ENCODE results near the gene TMEM244. TPM values are rescaled to one million over a fixed set of nuclear protein-coding genes. Genes with fewer than 3 reads are reported as not detected.
"Not testable (repeated sequence)": the region's sequence is repeated elsewhere in the genome, so short reads cannot be mapped to it uniquely, and the experiment has no call there.

Gene TMEM244
- total RNA-seq, 4 donors from 2014 or later, result not detected

DNA sequence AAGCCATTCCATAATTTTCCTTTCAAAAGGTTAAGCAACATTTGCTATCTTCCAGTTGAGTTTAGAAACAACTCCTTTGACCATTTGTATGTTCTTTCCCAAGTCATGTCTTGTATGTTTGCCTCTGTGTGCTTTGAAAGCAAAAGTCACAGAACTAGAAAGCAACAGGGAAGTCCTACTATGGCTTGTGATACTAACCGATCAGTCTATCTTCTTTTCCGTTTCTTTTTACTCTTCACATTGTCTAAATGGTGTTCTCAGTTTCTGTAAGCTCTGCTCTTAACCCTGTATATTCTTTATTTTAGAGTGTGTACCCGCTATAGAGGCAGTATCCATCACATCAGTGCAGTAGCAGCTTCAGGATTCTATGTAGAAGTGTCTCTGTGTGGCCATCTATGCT, 32.9 kb downstream of the TMEM244 start:
- H3K4me1 ChIP-seq, result no peaks in the 10 kb centered on the region
- no peaks in the 10 kb centered on the region for H3K27me3 ChIP-seq
- no peak for TF ChIP-seq POLR2A (IDR thresholded peaks at IDR 0.05)
- no peak for TF ChIP-seq EP300 (IDR thresholded peaks at IDR 0.05; ENCODE audit: low read depth)
- TF ChIP-seq, protein P1, sequence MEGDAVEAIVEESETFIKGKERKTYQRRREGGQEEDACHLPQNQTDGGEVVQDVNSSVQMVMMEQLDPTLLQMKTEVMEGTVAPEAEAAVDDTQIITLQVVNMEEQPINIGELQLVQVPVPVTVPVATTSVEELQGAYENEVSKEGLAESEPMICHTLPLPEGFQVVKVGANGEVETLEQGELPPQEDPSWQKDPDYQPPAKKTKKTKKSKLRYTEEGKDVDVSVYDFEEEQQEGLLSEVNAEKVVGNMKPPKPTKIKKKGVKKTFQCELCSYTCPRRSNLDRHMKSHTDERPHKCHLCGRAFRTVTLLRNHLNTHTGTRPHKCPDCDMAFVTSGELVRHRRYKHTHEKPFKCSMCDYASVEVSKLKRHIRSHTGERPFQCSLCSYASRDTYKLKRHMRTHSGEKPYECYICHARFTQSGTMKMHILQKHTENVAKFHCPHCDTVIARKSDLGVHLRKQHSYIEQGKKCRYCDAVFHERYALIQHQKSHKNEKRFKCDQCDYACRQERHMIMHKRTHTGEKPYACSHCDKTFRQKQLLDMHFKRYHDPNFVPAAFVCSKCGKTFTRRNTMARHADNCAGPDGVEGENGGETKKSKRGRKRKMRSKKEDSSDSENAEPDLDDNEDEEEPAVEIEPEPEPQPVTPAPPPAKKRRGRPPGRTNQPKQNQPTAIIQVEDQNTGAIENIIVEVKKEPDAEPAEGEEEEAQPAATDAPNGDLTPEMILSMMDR (IDR thresholded peaks at IDR 0.05), result no peak
- TF ChIP-seq POLR2AphosphoS5 (IDR thresholded peaks at IDR 0.05), result no peak
- H3K27ac ChIP-seq, result no peak overlapping the region
- no peaks in the 10 kb centered on the region for H3K9me3 ChIP-seq
- in situ Hi-C loops (cut with MboI; ENCODE audit: low pct_ligation_motif_present in 1 of 4, low pct_unique_long_range_greater_than_20kb in 1 of 4, low sequenced_read_pairs in 3 of 4) (no loop called here), intact Hi-C loops (cut with DNase I; ENCODE audit: low total_unique reads) (no loop called here)
- 81 to 90% methylated on average over 2 to 3 of the region's 3 CpGs for WGBS, 2 donors (ENCODE audit: low coverage in 1 of 2)
- DNase-seq, result no peak
- no peaks in the 10 kb centered on the region for H3K36me3 ChIP-seq
- H3K4me3 ChIP-seq, result no peak overlapping the region

DNA sequence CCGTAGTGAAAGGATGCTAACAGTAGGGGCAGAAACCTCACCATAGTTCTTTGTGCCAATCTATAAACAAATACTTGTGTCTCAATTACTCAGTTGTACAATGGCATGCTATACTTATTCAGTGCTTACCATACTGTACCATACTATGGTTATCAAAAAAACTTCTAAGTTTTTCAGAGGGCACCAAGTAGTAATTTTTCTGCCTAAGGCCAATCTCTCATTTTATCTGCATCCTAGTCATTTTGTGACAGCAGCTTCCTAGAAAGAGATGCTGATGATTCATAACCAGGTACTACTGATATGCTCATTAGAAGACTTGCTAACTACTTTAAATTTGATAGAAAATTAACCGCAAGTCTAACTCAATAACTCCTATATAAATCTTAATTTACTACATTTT, 42.9 kb downstream of the TMEM244 start:
- no peak for DNase-seq
- Histone ChIP-seq H3K27me3 (no peaks in the 10 kb centered on the region), H3K36me3 (no peaks in the 10 kb centered on the region), H3K4me1 (no peaks in the 10 kb centered on the region), H3K9me3 (no peaks in the 10 kb centered on the region), H3K27ac (no peak overlapping the region), H3K4me3 (no peak overlapping the region)
- TF ChIP-seq POLR2AphosphoS5 (IDR thresholded peaks at IDR 0.05), result no peak
- TF ChIP-seq POLR2A (IDR thresholded peaks at IDR 0.05), result no peak
- intact Hi-C loops (cut with DNase I; ENCODE audit: low total_unique reads) (no loop called here), in situ Hi-C loops (cut with MboI; ENCODE audit: low pct_ligation_motif_present in 1 of 4, low pct_unique_long_range_greater_than_20kb in 1 of 4, low sequenced_read_pairs in 3 of 4) (no loop called here)
- WGBS, 2 donors (ENCODE audit: low coverage in 1 of 2), result 64 to 86% methylated on average over 2 of the region's 2 CpGs

DNA sequence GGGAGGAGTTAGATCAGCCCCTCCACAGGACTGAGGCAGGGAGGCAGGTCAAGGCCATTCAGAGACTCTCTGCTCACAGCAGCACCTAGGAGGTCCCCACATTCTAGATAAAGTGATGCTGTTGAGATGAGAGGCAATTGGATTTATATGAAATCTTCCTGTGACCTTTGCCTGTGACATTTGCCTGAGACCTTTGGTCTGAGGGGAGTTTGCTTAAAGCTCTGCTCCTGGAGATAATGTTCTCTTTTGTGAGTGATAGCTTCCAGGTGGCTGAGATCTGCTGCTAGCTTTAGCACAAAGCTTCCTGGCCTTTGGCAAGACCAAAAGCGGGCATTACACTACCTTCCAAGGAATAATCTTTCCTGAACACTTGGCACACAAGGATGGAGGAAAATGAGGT, 43.3 kb downstream of the TMEM244 start:
- Histone ChIP-seq H3K27me3 (no peaks in the 10 kb centered on the region), H3K4me3 (no peak overlapping the region), H3K36me3 (no peaks in the 10 kb centered on the region), H3K9me3 (no peaks in the 10 kb centered on the region), H3K4me1 (no peaks in the 10 kb centered on the region), H3K27ac (no peak overlapping the region)
- in situ Hi-C loops (cut with MboI; ENCODE audit: low pct_ligation_motif_present in 1 of 4, low pct_unique_long_range_greater_than_20kb in 1 of 4, low sequenced_read_pairs in 3 of 4), result no loop called here
- WGBS, 2 donors (ENCODE audit: low coverage in 1 of 2), result 84% methylated on average over 1 of the region's 1 CpG; no CpG with 5 or more reads in 1 of the 2 donors
- no peak for DNase-seq
- TF ChIP-seq EP300 (IDR thresholded peaks at IDR 0.05; ENCODE audit: low read depth) (no peak), POLR2AphosphoS5 (IDR thresholded peaks at IDR 0.05) (no peak), POLR2A (IDR thresholded peaks at IDR 0.05) (no peak)
- TF ChIP-seq, protein P1 (IDR thresholded peaks at IDR 0.05), result no peak
- intact Hi-C loops (cut with DNase I; ENCODE audit: low total_unique reads), result no loop called here

DNA sequence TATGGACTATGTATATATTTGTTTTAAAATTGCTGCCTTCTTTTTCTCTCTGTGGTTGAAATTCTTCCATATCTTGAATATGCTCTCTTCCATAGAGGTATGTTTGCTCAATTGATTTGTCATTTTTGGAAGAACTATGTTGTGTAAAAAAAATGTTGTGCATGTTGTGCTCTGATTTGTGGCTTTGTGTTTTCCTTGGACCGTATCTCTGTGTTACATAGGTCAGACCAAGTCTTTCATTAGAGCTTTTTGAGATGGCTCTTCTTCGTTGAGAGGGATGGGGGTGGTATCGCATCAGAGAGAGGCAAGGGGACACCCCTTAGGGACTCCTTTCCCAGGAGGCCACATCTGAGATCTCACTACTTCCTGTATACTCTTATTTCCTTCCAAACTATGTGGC, 43.8 kb downstream of the TMEM244 start:
- in situ Hi-C loops (cut with MboI; ENCODE audit: low pct_ligation_motif_present in 1 of 4, low pct_unique_long_range_greater_than_20kb in 1 of 4, low sequenced_read_pairs in 3 of 4) (no loop called here), intact Hi-C loops (cut with DNase I; ENCODE audit: low total_unique reads) (no loop called here)
- Histone ChIP-seq H3K36me3 (no peaks in the 10 kb centered on the region), H3K27ac (no peak overlapping the region), H3K9me3 (no peaks in the 10 kb centered on the region), H3K27me3 (no peaks in the 10 kb centered on the region), H3K4me1 (no peaks in the 10 kb centered on the region), H3K4me3 (no peak overlapping the region)
- no peak for DNase-seq
- TF ChIP-seq EP300 (IDR thresholded peaks at IDR 0.05; ENCODE audit: low read depth), result no peak
- no peak for TF ChIP-seq POLR2A (IDR thresholded peaks at IDR 0.05)
- TF ChIP-seq, protein P1 (IDR thresholded peaks at IDR 0.05), result no peak
- TF ChIP-seq POLR2AphosphoS5 (IDR thresholded peaks at IDR 0.05), result no peak
- WGBS, 2 donors (ENCODE audit: low coverage in 1 of 2), result 76 to 86% methylated on average over 1 to 3 of the region's 3 CpGs

DNA sequence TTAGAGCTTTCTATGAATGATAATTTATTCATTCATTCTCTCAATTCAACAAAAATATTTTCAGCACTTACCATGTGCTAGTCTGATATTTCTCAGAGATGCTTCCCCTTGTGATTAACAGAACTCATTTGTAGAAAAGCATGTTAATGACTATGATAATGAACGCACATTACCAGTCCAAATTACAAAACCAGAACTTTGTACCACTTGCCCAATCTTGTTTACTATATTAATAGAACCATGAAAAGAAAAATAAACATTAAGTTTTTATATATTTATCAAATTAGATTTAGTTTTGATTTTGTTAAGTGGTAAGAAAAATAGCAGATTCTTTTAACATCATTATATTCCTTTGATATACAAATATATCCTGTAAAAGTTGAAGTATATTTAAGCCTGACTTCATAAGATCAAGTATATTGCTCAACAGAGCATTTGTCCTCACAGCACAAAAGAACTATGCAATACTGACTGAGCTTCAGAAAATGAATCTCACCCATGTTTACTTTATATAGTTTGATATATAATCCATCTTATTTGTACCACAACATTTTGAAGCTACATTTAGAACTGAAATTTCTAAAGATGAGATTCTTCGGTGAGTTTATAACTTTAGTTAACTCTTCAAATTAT, 48.9 kb downstream of the TMEM244 start:
- whole genome bisulfite sequencing, 2 donors (ENCODE audit: low coverage in 1 of 2), result 82 to 88% methylated on average over 2 of the region's 2 CpGs
- intact Hi-C loops (cut with DNase I; ENCODE audit: low total_unique reads), result no loop called here

DNA sequence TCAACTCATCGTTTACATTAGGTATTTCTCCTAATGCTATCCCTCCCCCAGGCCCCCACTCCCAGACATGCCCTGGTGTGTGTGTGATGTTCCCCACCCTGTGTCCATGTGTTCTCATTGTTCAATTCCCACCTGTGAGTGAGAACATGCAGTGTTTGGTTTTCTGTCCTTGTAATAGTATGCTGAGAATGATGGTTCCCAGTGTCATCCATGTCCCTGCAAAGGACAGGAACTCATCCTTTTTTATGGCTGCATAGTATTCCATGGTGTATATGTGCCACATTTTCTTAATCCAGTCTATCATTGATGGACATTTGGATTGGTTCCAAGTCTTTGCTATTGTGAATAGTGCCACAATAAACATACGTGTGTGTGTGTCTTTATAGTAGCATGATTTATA, 54.0 kb downstream of the TMEM244 start:
- H3K9me3 ChIP-seq; DNase-seq; H3K27me3 ChIP-seq; H3K27ac ChIP-seq; H3K4me3 ChIP-seq; H3K4me1 ChIP-seq; H3K36me3 ChIP-seq; in situ Hi-C loops (cut with MboI; ENCODE audit: low pct_ligation_motif_present in 1 of 4, low pct_unique_long_range_greater_than_20kb in 1 of 4, low sequenced_read_pairs in 3 of 4); intact Hi-C loops (cut with DNase I; ENCODE audit: low total_unique reads): not testable (repeated sequence)
- WGBS, 2 donors (ENCODE audit: low coverage in 1 of 2), result 84 to 86% methylated on average over 2 of the region's 2 CpGs

More for the DNA sequence above, 48.9 kb downstream of the TMEM244 start:
- Histone ChIP-seq H3K36me3 (no peaks in the 10 kb centered on the region), H3K4me3 (no peak overlapping the region), H3K9me3 (no peaks in the 10 kb centered on the region), H3K27ac (no peak overlapping the region), H3K4me1 (no peaks in the 10 kb centered on the region), H3K27me3 (no peaks in the 10 kb centered on the region)
- TF ChIP-seq, protein P1 (IDR thresholded peaks at IDR 0.05), result no peak
- no peak for TF ChIP-seq EP300 (IDR thresholded peaks at IDR 0.05; ENCODE audit: low read depth)
- no peak for TF ChIP-seq POLR2A (IDR thresholded peaks at IDR 0.05)
- TF ChIP-seq POLR2AphosphoS5 (IDR thresholded peaks at IDR 0.05), result no peak
- in situ Hi-C loops (cut with MboI; ENCODE audit: low pct_ligation_motif_present in 1 of 4, low pct_unique_long_range_greater_than_20kb in 1 of 4, low sequenced_read_pairs in 3 of 4), result no loop called here
- no peak for DNase-seq

DNA sequence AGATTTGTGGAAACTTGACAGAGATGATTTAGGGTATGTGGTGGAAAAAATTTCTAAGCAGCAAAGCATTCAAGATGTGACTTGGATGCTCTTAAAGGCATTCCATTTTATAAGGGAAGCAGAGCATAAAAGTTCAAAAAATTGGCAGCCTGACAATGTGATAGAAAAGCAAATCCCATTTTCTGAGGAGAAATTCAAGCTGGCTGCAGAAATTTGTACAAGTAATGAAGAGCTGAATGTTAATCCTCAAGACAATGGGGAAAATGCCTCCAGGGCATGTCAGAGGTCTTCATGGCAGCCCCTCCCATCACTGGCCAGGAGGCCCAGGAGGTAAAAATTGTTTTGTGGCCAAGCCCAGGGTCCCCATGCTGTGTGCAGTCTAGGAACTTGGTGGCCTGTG, 58.2 kb downstream of the TMEM244 start:
- in situ Hi-C loops (cut with MboI; ENCODE audit: low pct_ligation_motif_present in 1 of 4, low pct_unique_long_range_greater_than_20kb in 1 of 4, low sequenced_read_pairs in 3 of 4), result not testable (repeated sequence)

More for the DNA sequence above, 58.2 kb downstream of the TMEM244 start:
- H3K4me3 ChIP-seq; H3K27me3 ChIP-seq; intact Hi-C loops (cut with DNase I; ENCODE audit: low total_unique reads); H3K27ac ChIP-seq; H3K9me3 ChIP-seq; H3K4me1 ChIP-seq; H3K36me3 ChIP-seq; DNase-seq: not testable (repeated sequence)
